ENCODE measurements around the gene OLFM4.

The OLFM4 gene

DNA sequence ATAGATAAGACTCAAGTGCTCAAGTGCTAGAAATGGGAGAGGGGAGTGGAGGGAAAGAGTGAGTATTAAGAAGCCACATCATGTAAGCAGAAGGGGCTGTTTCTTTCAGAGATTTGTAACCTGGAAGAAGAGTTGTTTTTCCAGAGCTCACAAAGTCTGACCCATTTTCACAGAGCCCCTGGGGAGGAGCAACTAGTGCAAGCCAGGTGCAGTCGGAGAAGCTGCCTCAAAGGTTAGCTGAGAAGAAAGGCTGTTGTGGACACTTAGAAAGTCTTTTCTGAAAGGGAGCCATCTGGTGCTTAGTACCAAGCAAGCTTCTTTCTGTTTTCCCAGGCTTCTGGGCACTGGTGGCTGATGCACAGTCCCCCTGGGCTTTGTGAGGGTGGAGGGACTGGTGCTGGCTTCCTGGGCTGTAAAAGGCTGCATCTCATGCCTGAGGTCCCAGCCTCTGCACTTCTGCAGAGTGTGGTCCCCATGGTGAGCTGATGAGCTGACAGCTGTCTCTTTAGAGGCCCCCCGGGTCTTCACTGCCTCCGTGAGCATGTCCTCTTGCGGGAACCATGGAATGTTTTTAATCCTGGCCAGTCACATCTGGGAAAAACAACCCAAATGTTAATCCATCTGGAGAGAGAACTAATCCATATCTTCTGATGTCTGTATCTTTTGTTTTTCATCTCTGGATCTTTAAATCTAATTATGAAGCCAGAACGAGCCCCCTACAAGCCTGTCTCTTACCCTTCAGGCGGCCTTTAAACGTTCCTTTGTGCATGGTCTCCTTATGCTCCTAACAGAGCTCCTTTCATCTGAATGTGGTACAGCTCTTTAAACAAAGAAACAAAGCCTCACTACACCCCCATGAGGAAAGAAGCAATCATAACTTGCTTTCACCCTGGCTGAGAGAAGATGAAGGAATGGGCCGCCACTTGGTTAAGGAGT lies 40.2 kb downstream of the OLFM4 start:
- no peak for DNase-seq (ENCODE audit: low spot score)

GRCh38 chr13:53069800-53070199 lies 41.2 kb downstream of the OLFM4 start:
- no peak for DNase-seq (ENCODE audit: low spot score)

DNA sequence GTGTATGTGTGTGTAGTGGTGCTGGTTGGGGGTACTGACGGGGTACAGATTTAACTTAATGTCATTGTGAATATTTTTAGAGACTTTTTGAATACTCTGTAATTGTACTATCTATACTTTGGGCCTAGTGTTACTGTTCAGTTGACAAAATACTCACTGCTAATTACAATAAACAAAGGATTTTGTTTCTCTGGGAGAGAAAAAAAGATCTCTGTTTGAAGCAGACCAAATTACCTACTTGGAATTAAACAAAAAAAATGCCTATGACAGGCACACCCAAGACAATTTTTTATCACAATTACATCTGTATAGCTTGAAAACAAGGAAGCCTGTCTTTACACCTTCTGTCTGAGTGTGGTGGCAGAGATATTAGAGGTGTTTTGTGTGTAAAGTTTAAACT lies 45.1 kb downstream of the OLFM4 start:
- no peak for DNase-seq (ENCODE audit: low spot score)

- no peak for DNase-seq (ENCODE audit: low spot score)
Observed at GRCh38 chr13:53074114-53074513, 45.5 kb downstream of the OLFM4 start.

GRCh38 chr13:53075356-53076041 lies 46.9 kb downstream of the OLFM4 start:
- DNase-seq (ENCODE audit: low spot score) = no peak

- no peak for DNase-seq (ENCODE audit: low spot score)
Observed at GRCh38 chr13:53079691-53080090, 51.1 kb downstream of the OLFM4 start.

DNA sequence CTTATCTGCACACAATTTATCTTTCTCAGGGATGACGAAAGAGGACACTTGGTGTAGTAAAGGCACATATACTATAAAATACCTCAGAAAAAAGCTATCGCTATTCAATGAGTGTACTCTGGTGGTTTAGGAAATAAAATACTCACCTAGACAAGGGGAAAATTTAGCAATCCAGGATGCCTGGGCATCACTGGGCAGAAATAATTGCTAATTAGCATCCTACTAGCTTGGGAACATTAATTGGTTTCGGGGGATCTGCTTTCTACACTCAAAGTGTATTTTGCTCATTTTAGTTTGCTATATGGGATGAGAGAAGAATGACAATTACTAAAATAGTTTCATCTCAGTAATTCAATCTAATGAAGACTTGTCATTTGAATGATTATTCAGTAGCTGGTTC lies 60.3 kb downstream of the OLFM4 start:
- DNase-seq (ENCODE audit: low spot score) = no peak

GRCh38 chr13:53089951-53090350 lies 61.3 kb downstream of the OLFM4 start:
- DNase-seq (ENCODE audit: low spot score) = no peak

GRCh38 chr13:53090461-53090860 lies 61.8 kb downstream of the OLFM4 start:
- DNase-seq (ENCODE audit: low spot score) = no peak

- no peak for DNase-seq (ENCODE audit: low spot score)
Observed at GRCh38 chr13:53092931-53093330, 64.3 kb downstream of the OLFM4 start.

- no peak for DNase-seq (ENCODE audit: low spot score)
Observed at GRCh38 chr13:53098455-53098854, 69.8 kb downstream of the OLFM4 start.

DNA sequence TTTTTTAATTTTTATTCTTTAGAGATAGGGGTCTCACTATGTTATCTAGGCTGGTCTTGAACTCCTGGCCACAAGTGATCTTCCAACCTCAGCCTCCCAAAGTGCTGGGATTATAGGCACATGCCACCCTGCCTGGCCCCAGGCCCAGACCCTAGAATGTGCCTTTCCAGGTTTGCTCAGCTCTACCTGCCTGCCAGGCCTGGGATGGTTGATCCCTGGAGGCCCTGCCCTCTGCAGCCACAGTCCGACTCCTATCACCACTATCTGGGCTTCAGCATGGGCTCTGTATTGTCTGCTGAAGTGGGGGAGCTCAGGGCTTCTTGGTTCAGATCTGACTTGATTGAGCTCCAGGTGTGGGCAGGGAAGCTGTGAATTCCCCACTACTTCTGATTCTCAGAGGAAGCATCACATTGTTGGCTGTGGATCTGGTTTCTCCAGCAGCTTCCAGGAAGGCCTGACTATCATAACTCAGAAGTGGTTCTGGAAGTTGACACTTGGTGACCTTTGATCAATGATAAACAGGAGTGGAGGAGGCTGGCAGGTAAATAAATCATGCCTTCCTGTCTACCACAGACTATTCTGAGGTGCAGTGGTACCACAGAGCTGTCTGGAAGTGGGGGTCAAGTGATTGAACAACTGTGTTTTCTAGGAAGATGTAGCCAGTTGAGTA lies 71.9 kb downstream of the OLFM4 start:
- no peak for DNase-seq (ENCODE audit: low spot score)

Measured in RKO (cell line).